HUES64 (cell line): Measurements from ENCODE around the gene ANKRD30BL. TPM values are rescaled to one million over a fixed set of nuclear protein-coding genes. Genes with fewer than 3 reads are reported as not detected.
"Not testable (repeated sequence)": the region's sequence is repeated elsewhere in the genome, so short reads cannot be mapped to it uniquely, and the experiment has no call there.

Experiments
- H3K27ac ChIP-seq: 2 replicates; pipeline ENCODE4 v1.7.0; 2013; ENCODE audit warnings: low read depth, low read length, inconsistent platforms
- H3K27me3 ChIP-seq: 2 replicates; pipeline ENCODE4 v1.6.1; 2013; ENCODE audit warnings: mild to moderate bottlenecking, low read length; ENCODE audit not compliant: insufficient read depth
- H3K36me3 ChIP-seq: 2 replicates; pipeline ENCODE4 v1.6.1; 2013; ENCODE audit warnings: mild to moderate bottlenecking, low read length; ENCODE audit not compliant: insufficient read depth
- H3K4me1 ChIP-seq: 2 replicates; pipeline ENCODE4 v1.6.1; 2013; ENCODE audit warnings: mild to moderate bottlenecking, low read length, moderate library complexity; ENCODE audit not compliant: insufficient read depth
- H3K4me3 ChIP-seq: 2 replicates; pipeline ENCODE4 v1.5.1; 2013; ENCODE audit warnings: mild to moderate bottlenecking, low read length, moderate library complexity
- H3K9ac ChIP-seq: 2 replicates; pipeline ENCODE4 v1.6.1; 2013; ENCODE audit warnings: mild to moderate bottlenecking, low read depth, low read length
- H3K9me3 ChIP-seq: 2 replicates; pipeline ENCODE4 v1.6.1; 2013; ENCODE audit warnings: low read depth, low read length; ENCODE audit not compliant: insufficient read depth
- WGBS: fragments of 150-250, 120-280 bp; methylation state at CpG from one replicate; pipeline ENCODE4 v1.1.7; 2013; ENCODE audit warnings: missing lambda C conversion rate; 5-methylcytosine and 5-hydroxymethylcytosine counted together
- polyA plus RNA-seq, 2 experiments: library from polyadenylated mRNA; stranded (reverse); fragments of 50-300 nt; gene quantifications; one replicate each; pipeline ENCODE4 v1.2.3, GENCODE V29; 2013

ANKRD30BL gene, protein sequence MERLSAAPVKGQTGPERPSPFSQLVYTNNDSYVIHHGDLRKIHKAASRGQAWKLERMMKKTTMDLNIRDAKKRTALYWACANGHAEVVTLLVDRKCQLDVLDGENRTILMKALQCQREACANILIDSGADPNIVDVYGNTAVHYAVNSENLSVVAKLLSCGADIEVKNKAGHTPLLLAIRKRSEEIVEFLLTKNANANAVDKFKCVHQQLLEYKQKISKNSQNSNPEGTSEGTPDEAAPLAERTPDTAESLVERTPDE
- not detected for polyA plus RNA-seq (2013, experiment 1 of 2)
- polyA plus RNA-seq (2013, experiment 2 of 2) = 0.25 TPM

DNA sequence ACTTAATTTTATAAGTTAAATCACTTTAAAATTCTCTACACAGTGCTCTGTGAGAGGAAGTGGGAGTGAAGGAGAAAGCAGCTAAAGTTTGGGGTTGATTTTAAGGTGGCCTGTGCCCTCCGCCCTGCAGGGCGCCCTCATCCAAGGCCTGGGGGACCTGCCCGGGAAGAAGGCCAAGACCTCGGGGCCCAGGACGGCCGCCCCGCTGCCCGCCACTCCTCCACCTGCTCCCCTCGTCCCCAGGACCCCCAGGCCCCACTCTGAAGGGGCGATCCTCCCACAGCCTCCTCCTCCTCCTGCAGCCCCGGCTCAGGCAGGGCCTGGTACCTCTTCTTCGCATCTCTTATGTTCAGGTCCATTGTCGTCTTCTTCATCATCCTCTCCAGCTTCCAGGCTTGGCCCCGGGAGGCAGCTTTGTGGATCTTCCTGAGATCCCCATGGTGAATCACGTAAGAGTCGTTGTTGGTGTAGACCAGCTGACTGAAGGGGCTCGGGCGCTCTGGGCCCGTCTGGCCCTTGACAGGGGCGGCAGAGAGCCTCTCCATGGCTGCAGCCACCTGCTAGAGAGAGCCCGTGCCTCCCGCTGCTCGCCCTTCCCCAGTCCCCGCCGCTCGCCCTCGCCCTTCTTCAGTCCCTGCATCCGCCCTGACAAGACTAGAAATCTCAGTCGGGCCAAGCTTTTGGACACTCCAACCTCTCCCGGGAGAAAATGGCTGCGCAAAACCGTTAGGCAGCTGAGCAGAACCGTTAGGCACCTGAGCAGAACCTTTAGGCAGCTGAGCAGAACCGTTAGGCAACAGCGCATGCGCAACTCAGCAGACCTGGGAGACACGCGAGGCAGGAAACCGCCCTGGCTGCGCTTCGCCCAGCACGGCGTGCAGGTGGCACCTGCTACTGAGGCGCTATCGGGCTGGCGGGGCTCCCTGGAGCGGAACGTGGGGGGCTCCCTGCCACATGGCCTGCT lies at the start of gene ANKRD30BL:
Gene ANKRD30BL, minus strand, starts transcription at position 792 of the 964 bp plus-strand sequence. Its CDS starts 247 bp downstream, at position 545.
- not testable (repeated sequence) for H3K4me1 ChIP-seq, H3K9me3 ChIP-seq, H3K9ac ChIP-seq, H3K36me3 ChIP-seq, H3K4me3 ChIP-seq, H3K27me3 ChIP-seq, H3K27ac ChIP-seq
- 95% methylated on average over 48 of the region's 48 CpGs for WGBS

DNA sequence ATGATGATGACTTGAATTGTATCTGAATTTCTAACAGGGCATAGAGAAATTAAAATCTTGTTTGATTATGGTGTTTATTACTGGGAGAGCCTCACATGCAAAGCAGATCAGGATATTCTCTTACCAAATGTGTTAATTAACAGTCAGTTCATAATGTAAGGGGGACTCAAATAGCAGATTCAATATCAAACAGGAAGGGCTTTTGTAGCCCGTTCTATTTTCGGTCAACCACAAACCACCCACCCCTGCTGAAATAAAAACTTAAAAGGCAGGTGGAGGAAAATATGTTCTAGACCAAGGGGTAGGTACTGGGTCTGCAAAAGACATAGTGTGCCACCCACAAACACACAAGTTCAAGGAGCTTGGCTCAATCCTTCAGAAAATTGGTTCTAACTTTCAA lies 41.1 kb upstream of the ANKRD30BL start:
- not testable (repeated sequence) for H3K4me3 ChIP-seq, H3K9ac ChIP-seq, H3K27ac ChIP-seq, H3K27me3 ChIP-seq, H3K36me3 ChIP-seq, H3K9me3 ChIP-seq, H3K4me1 ChIP-seq
- WGBS = no CpG with 5 or more reads among the region's 2 CpGs

DNA sequence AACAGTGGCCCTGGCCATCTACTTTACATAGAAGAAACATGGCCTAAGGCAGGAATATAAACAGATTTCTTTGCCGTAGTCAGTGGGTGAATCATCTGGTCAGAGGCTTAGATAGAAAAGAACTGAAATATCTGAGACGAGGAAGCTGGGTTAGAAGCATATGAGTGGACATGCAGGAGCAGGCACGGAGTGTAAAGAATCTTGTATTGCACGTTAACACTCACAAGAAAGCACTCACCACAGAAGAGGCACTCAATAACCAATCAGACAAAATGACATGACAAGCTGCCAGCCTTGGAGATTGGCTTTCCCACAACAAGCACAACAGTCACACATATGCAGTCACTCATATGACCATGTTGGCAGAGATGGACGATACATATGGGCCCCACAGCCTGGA lies 31.1 kb upstream of the ANKRD30BL start:
- not testable (repeated sequence) for H3K36me3 ChIP-seq, H3K4me3 ChIP-seq, H3K27ac ChIP-seq, H3K9ac ChIP-seq, H3K4me1 ChIP-seq, H3K9me3 ChIP-seq, H3K27me3 ChIP-seq
- 90% methylated on average over 5 of the region's 5 CpGs for WGBS

DNA sequence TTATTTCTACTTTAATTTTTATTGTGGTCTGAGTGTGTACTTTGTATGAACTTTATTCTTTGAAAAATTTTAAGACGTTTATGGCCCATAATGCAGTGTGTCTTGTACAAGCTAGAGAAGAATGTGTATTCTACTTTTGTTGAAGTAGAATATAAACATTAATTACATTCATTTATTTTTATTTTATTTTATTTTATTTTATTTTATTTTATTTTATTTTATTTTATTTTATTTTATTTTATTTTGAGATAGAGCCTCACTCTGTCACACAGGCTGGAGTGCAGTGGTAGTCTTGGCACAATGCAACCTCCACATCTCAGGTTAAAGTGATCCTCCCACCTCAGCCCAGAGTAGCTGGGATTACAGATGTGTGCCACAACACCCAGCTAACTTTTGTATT lies 5.3 kb upstream of the ANKRD30BL start:
- WGBS = no CpG with 5 or more reads among the region's 1 CpG
- not testable (repeated sequence) for H3K9ac ChIP-seq, H3K36me3 ChIP-seq, H3K27ac ChIP-seq, H3K27me3 ChIP-seq, H3K9me3 ChIP-seq, H3K4me3 ChIP-seq, H3K4me1 ChIP-seq

DNA sequence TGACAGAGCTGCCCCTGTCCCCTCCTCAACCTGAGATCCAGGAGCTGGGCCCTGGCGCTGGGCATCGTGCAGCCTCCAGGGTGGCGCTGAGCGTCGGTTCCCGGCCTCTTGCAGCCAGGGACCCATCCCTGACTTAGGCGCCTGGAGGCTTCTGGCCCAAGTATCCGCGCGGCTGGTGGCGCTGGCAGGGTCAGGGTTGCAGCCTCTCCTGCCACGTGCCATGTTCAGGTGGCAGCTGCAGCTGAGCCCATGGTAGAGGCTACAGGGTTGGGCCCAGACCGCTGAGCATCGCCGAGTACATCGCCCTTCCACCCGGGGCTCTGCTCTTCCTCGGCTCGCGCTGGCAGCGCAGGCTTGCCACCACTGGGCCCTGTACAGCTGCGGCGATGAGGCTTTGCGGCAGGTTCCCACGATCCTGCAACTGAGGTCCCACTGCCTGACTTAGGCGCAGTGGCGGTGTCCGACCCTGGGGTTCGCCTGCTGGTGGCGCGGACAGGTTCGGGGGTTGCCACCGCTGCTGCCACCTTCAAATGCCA lies 441 bp upstream of the ANKRD30BL start:
- not testable (repeated sequence) for H3K9me3 ChIP-seq, H3K4me3 ChIP-seq, H3K27ac ChIP-seq, H3K36me3 ChIP-seq, H3K9ac ChIP-seq, H3K4me1 ChIP-seq, H3K27me3 ChIP-seq
- 97% methylated on average over 33 of the region's 33 CpGs for WGBS

DNA sequence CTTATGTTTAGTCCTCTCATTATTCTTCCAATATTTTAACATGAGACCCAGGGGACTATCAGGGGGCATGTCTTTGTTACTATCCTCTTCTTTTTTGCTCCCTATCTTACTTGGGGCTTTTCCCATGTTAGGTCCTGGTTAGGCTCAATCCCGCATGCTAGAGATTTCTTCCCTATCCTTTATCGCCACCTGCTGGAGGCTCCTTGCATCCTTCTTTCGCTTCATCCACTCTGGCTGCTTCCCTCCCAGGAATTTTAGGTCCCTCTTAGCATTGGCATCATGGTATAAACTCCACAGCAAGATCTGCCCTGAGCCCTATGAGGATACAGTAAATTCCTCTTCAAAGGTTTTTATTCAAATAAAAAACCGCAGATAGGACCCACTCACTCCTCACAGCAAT lies 15.0 kb downstream of the ANKRD30BL start:
- H3K4me1 ChIP-seq, H3K36me3 ChIP-seq, H3K9me3 ChIP-seq, H3K4me3 ChIP-seq, H3K9ac ChIP-seq, H3K27me3 ChIP-seq, H3K27ac ChIP-seq: not testable (repeated sequence)
- 5% methylated on average over 3 of the region's 4 CpGs for WGBS
